Islet precursor cell (in vitro differentiated cells): Measurements from ENCODE around the gene DALRD3.

ENCODE experiments used
- DNase-seq: peaks from one replicate; pipeline ENCODE4 v3.0.0-alpha.2; 2018

Gene DALRD3

DNA sequence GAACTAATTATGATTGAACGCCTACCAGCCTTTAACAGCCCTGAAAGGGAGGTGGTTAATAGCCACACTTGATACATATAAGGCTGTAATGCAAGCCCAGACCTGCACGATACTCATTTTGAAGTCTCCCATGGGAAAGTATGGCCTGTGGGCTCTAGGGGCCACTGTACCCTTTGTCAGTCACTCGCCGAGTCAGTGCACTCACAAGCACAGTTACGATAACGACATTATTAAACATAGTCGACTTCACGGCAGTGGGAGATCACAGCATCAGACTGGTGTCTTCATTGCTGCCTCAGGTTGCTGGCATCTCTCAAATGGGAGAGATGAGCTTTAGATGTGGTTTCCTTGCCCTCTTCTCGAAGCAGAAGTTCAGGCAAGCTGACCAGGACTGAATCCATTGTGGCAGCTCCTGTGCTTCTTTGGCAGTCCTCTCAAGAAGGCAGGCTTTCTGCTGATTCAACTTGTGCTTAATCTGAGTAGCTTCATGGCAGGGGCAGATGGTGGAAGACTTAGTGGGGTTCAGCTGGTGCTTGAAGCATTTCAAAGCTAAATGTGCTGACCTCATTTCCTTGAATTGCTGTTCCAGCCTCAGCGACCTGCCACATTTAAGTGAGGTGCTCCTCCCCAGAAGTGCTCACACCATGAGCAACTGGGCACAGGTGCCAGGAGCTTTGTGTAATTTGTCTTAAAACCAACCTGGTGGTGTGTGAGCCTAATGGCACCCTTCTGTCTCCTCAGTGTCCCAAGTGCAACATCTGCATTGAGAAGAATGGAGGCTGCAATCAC is 44.1 kb downstream of the DALRD3 start:
- no peak for DNase-seq

DNA sequence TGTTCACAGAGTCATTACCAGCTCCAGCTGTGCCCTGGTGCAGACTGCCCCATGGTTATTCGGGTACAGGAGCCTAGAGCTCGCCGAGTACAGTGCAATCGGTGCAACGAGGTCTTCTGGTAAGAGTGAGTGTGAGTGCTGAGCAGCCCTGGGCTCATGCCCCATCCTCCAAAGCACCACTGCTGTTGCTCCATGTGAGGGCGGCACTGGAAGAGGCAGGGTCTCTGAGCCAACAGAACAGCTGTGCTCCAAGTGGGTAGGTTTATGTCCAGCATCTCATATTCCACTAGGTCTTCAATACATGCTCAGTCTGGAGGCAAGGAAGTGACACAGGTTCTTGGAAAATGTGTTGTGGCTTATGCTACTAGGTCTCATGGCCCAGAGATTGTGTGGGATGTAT is 47.8 kb downstream of the DALRD3 start:
- DNase-seq, result no peak

DNA sequence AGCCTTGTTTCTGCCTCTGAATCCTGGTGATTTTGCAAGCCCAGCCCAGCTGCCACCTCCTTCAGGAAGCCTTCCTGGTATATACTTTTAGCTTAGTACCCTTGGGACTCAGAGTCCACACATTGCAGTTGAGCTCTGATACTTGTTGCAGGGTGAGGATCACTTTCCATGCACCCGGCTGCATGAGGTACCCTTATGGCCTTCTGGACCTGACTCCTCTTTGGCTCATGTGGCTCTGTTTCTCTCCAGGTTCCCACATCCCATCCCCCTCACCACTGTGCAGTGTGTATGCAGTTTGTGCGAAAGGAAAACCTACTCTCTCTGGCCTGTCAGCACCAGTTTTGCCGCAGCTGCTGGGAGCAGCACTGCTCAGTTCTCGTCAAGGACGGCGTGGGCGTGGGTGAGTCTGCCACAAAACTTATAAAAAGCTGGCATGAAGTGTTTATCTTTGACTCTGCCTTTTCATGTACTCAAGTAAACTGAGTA is 51.5 kb downstream of the DALRD3 start:
- DNase-seq, result no peak

DNA sequence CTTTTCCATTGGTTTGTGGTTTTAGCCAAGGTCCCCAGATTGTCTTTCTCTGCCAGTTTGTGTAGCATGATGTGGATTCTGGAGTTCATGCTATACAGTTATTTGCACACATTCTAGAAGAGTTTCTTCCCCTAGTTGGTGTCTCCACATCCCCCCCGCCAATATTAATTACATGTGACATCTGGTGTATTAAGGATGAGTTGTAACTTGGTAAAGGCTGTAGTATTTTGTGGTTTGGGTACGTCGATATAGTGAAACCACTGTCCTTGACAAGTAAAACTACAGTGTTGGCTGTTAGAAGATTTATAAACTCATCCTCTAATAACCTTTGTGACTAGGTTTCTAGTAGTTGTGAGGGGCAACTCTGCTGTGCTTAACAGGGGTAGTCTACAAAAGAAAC is 52.0 kb downstream of the DALRD3 start:
- DNase-seq, result no peak
